Thyroid gland (tissue), 4 donors: ENCODE measurements around the gene PLXNA4. TPM values are rescaled to one million over a fixed set of nuclear protein-coding genes. Genes with fewer than 3 reads are reported as not detected.
A peak's percentile ranks its signal among the peaks of the same experiment; 100 is the strongest.

ENCODE experiments used
- DNase-seq, 2 donors: peaks; one replicate each; pipeline ENCODE4 v3.0.0-alpha.2; 2019
- H3K27ac ChIP-seq, 3 donors: fragments of 200-600 bp; sonication (generic); 1 replicate in 2 of 3; 2 replicates in 1 of 3; pipeline ENCODE4 v1.5.1; 2016 to 2019; ENCODE audit warnings: mild to moderate bottlenecking in 1 of 3, moderate library complexity in 1 of 3
- H3K27me3 ChIP-seq: fragments of 200-600 bp; sonication (generic); one replicate; pipeline ENCODE4 v1.5.1; 2019
- H3K36me3 ChIP-seq, 2 donors: fragments of 200-600 bp; sonication (generic); one replicate each; pipeline ENCODE4 v1.5.1; 2016 to 2019
- H3K4me1 ChIP-seq, 2 donors: fragments of 200-600 bp; sonication (generic); one replicate each; pipeline ENCODE4 v1.5.1; 2017 to 2019
- H3K4me3 ChIP-seq, 3 donors: fragments of 200-600 bp; sonication (generic); replicated peaks in 1 of 3; 1 replicate in 2 of 3; 2 replicates in 1 of 3; pipeline ENCODE4 v1.5.1; 2016; ENCODE audit warnings: mild to moderate bottlenecking in 1 of 3
- H3K9me3 ChIP-seq: fragments of 200-600 bp; sonication (generic); one replicate; pipeline ENCODE4 v1.5.1; 2017
- POLR2A ChIP-seq, 2 donors: fragments of 450-650 bp; IDR thresholded peaks; one replicate each; pipeline ENCODE4 v1.6.1; 2017; ENCODE audit warnings: antibody characterized with exemption in 2 of 2, mild to moderate bottlenecking in 2 of 2, moderate library complexity in 1 of 2
- WGBS, 2 donors: methylation state at CpG; one replicate each; pipeline ENCODE4 v1.1.5; 2017; 5-methylcytosine and 5-hydroxymethylcytosine counted together
- intact Hi-C: fragments of 100-400 bp; cut with DNase I; formaldehyde crosslinking; loops from one replicate; pipeline ENCODE4 v1.15.1; 2023
- total RNA-seq, 4 donors: library from RNA; depleted of rRNA; stranded (reverse); fragments of >200 nt; gene quantifications; one replicate each; pipeline ENCODE4 v1.2.3, GENCODE V29; 2016
- TF ChIP-seq, protein P1 (sequence below), 6 experiments: fragments of 200-600 bp in 3 of 6; fragments of 450-650 bp in 3 of 6; sonication (generic) in 3 of 6; IDR thresholded peaks; one replicate each; pipeline ENCODE4 v1.5.1; 2016 to 2019; ENCODE audit warnings: antibody characterized with exemption in 6 of 6, mild to moderate bottlenecking in 2 of 6, inconsistent platforms in 1 of 6, moderate library complexity in 1 of 6

Gene PLXNA4
- total RNA-seq, 4 donors from 2014 or later: 1.3 to 8.3 (median 2.4) TPM

DNA sequence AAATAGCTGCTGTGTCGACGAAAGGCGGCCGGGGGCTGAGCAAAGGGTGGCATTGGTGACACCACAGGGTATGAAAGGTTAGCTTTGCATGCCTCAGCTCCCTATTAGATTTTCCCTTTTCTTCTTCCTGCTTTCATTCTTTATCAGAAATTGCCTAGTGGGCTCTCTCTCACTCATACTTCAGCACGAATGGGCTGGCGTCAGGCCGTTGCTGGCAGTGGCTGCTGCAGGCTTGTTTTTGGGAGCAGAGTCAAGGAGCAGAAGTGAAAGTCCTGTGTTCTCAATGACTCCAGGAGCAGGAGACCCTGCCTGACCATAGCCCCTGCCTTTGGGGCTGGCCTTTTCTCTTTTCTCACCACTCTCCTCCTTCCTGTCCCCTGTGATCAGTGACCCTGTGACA, 318.0 kb downstream of the PLXNA4 start:
- H3K27me3 ChIP-seq: no peaks in the 10 kb centered on the region
- H3K36me3 ChIP-seq: no peaks in the 10 kb centered on the region
- H3K27ac ChIP-seq: no peak overlapping the region
- TF ChIP-seq, protein P1, sequence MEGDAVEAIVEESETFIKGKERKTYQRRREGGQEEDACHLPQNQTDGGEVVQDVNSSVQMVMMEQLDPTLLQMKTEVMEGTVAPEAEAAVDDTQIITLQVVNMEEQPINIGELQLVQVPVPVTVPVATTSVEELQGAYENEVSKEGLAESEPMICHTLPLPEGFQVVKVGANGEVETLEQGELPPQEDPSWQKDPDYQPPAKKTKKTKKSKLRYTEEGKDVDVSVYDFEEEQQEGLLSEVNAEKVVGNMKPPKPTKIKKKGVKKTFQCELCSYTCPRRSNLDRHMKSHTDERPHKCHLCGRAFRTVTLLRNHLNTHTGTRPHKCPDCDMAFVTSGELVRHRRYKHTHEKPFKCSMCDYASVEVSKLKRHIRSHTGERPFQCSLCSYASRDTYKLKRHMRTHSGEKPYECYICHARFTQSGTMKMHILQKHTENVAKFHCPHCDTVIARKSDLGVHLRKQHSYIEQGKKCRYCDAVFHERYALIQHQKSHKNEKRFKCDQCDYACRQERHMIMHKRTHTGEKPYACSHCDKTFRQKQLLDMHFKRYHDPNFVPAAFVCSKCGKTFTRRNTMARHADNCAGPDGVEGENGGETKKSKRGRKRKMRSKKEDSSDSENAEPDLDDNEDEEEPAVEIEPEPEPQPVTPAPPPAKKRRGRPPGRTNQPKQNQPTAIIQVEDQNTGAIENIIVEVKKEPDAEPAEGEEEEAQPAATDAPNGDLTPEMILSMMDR (IDR thresholded peaks at IDR 0.05): no peak
- TF ChIP-seq POLR2A (IDR thresholded peaks at IDR 0.05): no peak
- H3K4me3 ChIP-seq: no peak overlapping the region
- H3K4me1 ChIP-seq: no peaks in the 10 kb centered on the region
- no peak for DNase-seq
- WGBS, 2 donors: 91 to 97% methylated on average over 7 of the region's 7 CpGs
- no peaks in the 10 kb centered on the region for H3K9me3 ChIP-seq
- intact Hi-C loops: no loop called here

DNA sequence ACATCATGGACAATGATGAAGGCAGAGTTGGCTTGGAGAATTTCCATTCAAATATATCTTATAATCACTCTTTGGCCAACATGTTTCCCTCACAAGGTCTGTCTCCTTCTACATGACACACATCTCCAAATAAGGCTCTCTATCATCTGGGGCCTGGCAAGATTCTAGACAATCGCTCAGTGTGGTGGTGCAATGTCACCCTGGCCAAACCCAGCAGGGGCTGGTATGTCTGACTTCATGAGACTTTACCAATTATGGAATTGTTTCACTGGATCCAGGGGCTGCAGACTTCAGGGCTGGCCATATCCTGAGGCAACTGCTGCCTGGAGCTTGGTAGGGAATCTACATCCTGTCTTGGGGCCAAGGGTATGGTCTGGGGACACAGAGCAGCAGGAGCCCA, 319.0 kb downstream of the PLXNA4 start:
- intact Hi-C loops: no loop called here
- Histone ChIP-seq H3K9me3 (no peaks in the 10 kb centered on the region), H3K36me3 (no peaks in the 10 kb centered on the region), H3K27ac (no peak overlapping the region), H3K4me1 (no peaks in the 10 kb centered on the region), H3K27me3 (no peaks in the 10 kb centered on the region), H3K4me3 (no peak overlapping the region)
- WGBS, 2 donors: 75 to 100% methylated on average over 1 of the region's 1 CpG
- TF ChIP-seq, protein P1 (IDR thresholded peaks at IDR 0.05): no peak
- TF ChIP-seq POLR2A (IDR thresholded peaks at IDR 0.05): no peak
- no peak for DNase-seq

DNA sequence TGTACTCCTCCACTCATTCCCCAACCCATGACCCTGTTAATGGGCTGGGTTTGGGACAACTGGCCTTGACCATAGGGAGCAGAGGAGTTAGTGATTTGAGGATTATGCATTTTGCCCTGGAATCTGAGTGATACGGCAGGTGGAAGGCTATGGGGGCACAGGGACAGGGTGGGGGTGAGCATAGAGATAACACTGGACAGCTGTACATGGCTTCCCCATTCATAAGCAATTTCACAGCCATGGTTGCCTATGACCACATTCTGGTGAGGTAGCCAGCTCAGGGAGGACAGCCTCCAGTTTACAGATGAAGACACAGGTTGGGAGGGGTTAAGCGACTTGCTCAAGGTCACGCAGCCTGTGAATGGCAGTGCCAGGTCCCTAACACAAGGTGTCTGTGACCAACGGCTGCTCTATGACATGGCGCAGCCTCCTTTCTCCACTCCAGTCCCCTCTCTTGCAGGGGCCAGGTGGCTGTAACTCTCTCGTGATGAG, 319.5 kb downstream of the PLXNA4 start:
- Histone ChIP-seq H3K27ac (no peak overlapping the region), H3K36me3 (no peaks in the 10 kb centered on the region), H3K4me1 (peaks cover 1 to 2% of the 10 kb centered on the region in 2 donors), H3K9me3 (no peaks in the 10 kb centered on the region), H3K27me3 (no peaks in the 10 kb centered on the region), H3K4me3 (no peak overlapping the region)
- WGBS, 2 donors: 79 to 91% methylated on average over 6 of the region's 6 CpGs
- DNase-seq: no peak
- TF ChIP-seq POLR2A (IDR thresholded peaks at IDR 0.05): no peak
- TF ChIP-seq, protein P1 (IDR thresholded peaks at IDR 0.05): no peak
- intact Hi-C loops: no loop called here

DNA sequence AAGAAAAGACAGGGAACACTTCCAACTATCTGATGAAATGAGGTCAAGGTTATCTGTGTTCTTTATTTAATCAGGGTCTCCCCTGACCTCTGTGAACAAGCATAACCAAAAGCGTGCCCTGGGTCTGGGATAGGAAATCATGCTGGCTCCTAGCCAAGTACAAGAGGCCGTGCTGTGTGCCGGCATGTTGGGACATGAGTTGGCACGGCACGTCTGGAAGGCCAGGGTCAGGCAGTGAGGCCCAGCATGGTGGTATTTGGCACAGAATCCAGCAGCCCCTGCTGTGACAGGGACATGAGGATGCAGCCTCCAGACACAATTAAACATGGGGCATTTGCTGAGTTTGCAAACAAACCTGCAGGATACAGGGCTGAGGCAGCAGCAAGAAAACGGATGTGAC, 320.4 kb downstream of the PLXNA4 start:
- H3K27ac ChIP-seq: no peak overlapping the region
- TF ChIP-seq, protein P1 (IDR thresholded peaks at IDR 0.05): no peak
- no peak for TF ChIP-seq POLR2A (IDR thresholded peaks at IDR 0.05)
- peaks cover 5 to 11% of the 10 kb centered on the region in 2 donors for H3K4me1 ChIP-seq

DNA sequence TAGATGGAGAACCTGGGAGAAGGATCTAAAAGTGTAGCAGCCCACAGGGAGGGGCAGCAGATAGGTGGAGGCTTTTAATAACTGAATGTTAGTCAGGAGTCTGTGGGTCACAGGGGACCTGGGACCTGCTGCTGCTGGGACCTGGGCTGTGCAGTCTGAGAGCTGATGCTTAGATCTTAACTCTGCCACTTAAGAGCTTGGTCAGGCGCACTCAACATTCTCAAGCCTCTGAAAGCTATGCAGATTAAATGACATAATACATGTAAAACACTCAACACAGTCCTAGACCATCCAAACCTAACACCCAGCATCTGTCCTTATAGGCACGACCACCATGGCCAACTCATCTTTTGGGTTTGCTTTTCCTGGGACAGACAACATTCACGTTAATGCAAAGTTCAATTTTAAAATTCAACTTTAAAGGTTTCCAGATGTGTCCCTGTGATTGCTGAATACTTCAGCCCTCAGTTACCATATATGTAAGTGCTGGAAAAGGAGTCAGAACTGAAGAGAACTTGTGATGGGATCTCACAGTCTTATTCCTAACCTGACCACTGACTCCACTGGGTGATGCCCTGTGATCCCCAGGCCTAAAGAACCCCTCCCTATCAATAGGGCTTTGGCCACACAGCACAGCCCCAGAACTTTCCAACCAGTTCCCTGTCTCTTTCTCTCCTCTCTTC, 321.0 kb downstream of the PLXNA4 start:
- intact Hi-C loops: no loop called here
- 45 to 53% methylated on average over 3 of the region's 3 CpGs for WGBS, 2 donors
- peaks cover 5 to 17% of the 10 kb centered on the region in 2 donors for H3K4me1 ChIP-seq
- peak; percentile 31 to 47 for DNase-seq
- H3K4me3 ChIP-seq: no peak overlapping the region
- TF ChIP-seq, protein P1 (IDR thresholded peaks at IDR 0.05): no peak
- TF ChIP-seq POLR2A (IDR thresholded peaks at IDR 0.05): no peak
- no peak overlapping the region for H3K27ac ChIP-seq
- H3K9me3 ChIP-seq: no peaks in the 10 kb centered on the region
- H3K36me3 ChIP-seq: no peaks in the 10 kb centered on the region
- no peaks in the 10 kb centered on the region for H3K27me3 ChIP-seq

More for the DNA sequence above, 320.4 kb downstream of the PLXNA4 start:
- Histone ChIP-seq H3K9me3 (no peaks in the 10 kb centered on the region), H3K36me3 (no peaks in the 10 kb centered on the region), H3K4me3 (no peak overlapping the region), H3K27me3 (no peaks in the 10 kb centered on the region)
- DNase-seq: peak; percentile 19 to 33
- intact Hi-C loops: no loop called here
- 47 to 49% methylated on average over 6 of the region's 6 CpGs for WGBS, 2 donors
